NCI-H1694 (cell line): Measurements from ENCODE around the gene HEPHL1.
"Not testable (repeated sequence)": the region's sequence is repeated elsewhere in the genome, so short reads cannot be mapped to it uniquely, and the experiment has no call there.

Experiments
- DNase-seq: peaks from one replicate; lab custom pipeline; 2025; lab: John Stamatoyannopoulos, UW

HEPHL1 gene, protein sequence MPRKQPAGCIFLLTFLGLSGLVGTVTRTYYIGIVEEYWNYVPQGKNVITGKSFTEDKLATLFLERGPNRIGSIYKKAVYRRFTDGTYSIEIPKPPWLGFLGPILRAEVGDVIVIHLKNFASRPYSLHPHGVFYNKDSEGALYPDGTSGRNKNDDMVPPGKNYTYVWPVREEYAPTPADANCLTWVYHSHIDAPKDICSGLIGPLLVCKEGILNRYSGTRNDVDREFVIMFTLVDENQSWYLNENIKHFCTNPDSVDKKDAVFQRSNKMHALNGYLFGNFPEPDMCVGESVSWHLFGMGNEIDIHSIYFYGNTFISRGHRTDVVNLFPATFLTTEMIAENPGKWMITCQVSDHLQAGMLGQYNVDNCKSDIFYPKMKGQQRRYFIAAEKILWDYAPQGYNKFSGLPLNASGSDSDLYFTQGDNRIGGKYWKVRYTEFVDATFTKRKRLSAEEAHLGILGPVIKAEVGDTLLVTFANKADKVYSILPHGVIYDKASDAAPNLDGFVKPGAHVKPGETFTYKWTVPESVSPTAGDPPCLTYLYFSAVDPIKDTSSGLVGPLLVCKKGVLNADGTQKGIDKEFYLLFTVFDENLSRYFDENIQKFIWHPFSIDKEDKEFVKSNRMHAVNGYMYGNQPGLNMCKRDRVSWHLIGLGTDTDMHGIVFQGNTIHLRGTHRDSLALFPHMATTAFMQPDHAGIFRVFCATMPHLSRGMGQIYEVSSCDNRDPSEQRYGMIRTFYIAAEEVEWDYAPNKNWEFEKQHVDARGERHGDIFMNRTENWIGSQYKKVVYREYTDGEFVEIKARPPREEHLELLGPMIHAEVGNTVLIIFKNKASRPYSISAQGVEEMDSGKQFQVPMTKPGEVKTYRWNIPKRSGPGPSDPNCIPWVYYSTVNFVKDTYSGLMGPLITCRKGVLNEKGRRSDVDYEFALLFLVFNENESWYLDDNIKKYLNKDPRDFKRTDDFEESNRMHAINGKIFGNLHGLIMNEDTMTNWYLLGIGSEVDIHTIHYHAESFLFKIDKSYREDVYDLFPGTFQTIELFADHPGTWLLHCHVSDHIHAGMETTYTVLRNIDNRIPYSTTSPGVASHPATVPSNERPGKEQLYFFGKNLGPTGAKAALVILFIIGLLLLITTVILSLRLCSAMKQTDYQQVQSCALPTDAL

GRCh38 chr11:94020777-94021481, at the start of gene HEPHL1:
HEPHL1 (plus strand) TSS chr11:94021354; CDS start chr11:94021369, 15 bp downstream.
- no peak for DNase-seq

GRCh38 chr11:93972790-93973189, 48.4 kb upstream of the HEPHL1 start:
- DNase-seq = no peak

- not testable (repeated sequence) for DNase-seq
These were observed 47.7 kb upstream of the HEPHL1 start for GRCh38 chr11:93973322-93974051.

DNA sequence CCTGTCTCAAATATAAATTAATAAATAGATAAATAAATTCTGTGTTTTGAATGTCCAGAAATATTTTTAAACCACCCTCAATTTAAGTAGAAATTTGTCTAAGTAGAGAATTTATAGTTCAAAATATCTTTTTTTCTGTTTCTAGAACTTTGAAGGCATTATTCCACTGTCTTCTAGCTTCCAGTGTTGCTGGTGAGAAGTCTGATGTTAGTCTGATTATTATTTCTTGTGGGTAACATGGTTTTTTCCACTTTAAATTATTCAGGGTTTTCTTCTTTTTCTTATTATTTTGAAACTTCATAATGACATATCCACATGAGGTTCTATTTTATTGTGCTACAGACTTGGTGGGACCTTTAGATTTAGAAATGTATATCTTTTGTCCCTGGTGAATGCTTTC, 46.4 kb upstream of the HEPHL1 start:
- no peak for DNase-seq

- DNase-seq = not testable (repeated sequence)
These were observed 44.4 kb upstream of the HEPHL1 start for GRCh38 chr11:93976577-93977254.

DNA sequence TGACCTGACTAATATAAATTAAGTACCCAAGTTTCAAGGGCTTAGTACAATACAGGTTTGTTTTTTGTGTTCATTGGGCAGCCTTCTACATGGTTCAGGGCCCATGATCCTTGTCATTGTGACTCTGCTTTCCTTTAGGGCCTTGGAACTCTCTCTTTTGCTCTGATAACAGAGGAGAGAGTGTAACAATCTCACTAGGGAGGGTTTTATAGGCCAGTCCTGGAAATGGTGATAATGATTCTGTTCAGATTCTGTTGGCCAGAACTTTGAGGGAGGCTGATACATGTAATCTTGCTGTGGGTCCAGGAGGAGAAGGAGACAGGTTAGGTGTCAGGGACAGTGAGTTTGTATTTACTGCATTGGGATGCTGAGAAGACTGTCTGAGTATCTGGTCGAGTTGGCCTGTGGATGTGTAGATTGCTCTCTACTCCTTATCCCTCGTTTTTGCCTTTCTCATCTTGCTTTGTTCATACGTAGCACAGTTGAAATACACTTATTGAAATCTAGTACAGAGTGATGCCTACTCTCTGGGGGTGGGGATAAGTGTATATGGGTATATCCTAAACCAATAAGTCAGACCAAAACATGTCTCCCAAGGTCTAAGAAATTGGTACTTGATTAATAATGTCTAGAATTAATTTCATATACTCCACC, 37.5 kb upstream of the HEPHL1 start:
- DNase-seq = no peak

- no peak for DNase-seq
These were observed 37.0 kb upstream of the HEPHL1 start for GRCh38 chr11:93984196-93984567.

DNA sequence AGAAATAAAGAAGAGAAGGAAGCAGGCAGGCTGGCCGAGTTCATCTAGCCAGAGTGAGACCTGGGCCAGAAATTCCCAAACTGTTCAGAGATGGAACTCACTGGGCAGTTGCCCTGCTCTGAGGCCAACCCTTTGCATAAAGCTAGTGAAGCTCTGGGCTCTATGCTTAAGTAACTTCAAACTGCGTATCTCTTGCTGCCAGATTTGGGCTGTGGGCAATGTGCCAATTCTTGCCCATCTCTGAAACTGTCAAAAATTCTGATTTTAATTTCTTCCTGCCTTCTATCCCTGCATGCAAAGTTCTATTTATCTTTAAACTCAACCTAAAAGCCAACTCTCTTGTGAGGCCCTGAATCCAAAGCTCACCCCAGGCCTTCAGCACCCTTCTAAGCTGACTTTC, 36.2 kb upstream of the HEPHL1 start:
- no peak for DNase-seq

- DNase-seq = no peak
These were observed 34.4 kb upstream of the HEPHL1 start for GRCh38 chr11:93986716-93987115.

DNA sequence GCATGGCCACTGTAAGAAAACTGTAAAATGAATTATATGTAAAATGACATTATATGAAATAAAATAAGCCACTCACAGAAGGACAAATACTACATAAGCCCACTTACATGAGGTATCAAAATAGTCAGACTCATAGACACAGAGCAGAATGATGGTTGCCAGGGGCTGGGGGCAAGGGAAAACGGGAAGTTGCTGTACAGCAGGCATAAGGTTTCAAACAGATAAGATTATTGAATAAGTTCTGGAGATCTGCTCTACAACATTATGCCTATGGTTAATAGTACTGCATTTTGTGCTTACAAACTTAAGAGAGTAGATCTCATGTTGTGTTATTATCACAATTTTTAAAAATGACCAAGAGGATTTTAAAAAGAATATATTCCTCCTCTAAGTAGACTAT, 32.7 kb upstream of the HEPHL1 start:
- DNase-seq = no peak

- no peak for DNase-seq
These were observed 32.2 kb upstream of the HEPHL1 start for GRCh38 chr11:93988912-93989311.

- DNase-seq = no peak
These were observed 27.4 kb upstream of the HEPHL1 start for GRCh38 chr11:93993747-93994146.

DNA sequence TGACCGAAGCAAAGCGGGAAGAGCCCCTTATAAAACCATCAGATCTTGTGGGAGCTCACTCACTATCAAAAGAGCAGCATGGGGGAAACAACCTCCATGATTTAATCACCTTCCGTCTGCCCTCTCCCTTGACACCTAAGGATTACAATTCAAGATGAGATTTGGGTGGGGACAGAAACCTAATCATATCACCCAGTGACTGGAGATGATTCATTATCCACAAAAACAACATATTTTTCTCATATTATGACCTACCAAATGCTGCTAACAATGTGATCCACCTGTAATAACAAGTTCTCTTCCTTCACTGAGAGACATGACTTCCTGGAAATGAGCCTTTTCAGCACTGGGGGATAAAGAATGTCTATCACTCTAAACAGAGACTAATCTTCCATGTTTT, 23.4 kb upstream of the HEPHL1 start:
- no peak for DNase-seq

GRCh38 chr11:94000659-94001058, 20.5 kb upstream of the HEPHL1 start:
- no peak for DNase-seq

- DNase-seq = no peak
These were observed 18.9 kb upstream of the HEPHL1 start for GRCh38 chr11:94002226-94002625.

- DNase-seq = no peak
These were observed 13.7 kb upstream of the HEPHL1 start for GRCh38 chr11:94007426-94007825.

DNA sequence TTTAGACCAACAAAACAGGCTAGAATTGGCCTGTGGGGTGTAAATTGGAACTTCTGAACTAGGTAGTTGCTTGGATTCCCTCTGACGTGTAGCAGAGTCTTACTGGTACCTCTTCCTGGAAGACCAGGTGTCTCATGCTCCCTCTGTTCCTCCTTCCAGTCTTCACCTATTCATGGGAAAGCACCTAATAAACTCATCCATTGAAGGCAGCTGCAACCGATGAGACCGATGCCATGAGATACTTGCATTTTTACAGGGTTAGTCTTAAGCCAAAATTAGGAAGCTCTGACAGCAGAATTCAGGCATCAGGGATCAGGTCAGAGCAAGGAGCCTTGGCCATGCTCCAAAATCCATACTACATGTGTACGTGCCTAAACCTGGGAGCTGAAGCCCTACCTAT, 13.2 kb upstream of the HEPHL1 start:
- no peak for DNase-seq

DNA sequence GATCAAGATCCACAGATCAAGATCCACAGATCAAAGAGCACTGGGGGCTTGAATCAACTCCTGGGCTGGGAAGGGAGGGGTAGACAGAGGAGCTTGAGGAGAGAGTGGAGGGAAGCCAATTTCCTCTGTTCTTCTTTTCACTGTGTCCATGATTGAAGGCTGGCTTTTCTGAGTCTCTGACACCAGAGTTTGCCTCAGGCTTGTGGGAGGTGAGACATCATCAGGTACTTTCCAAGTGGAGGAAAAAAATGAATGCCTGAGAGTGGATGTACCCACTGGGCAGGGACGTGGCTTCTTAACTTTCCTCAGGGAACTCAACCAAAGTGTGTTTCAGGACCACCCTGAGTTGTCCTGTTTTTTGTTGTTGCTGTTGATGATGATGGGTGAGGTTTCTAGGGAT, 11.0 kb upstream of the HEPHL1 start:
- DNase-seq = no peak

- DNase-seq = no peak
These were observed 9.7 kb upstream of the HEPHL1 start for GRCh38 chr11:94011478-94011877.

DNA sequence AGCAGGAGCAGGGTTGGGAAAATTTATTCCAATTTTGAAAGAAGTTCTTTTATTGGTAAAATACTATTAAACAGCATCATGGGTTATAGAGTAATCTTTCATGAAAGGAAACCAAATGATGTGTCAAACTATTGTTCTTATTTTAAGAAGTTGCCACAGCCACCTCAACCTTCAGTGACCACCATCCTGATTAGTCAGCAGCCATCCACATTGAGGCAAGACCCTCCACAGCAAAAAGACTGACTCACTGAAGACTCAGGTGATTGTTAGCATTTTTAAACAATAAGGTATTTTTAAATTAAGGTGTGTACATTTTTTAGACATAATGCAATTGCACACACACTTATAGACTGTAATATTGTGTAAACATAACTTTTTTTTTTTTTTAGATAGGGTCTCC, 3.7 kb upstream of the HEPHL1 start:
- DNase-seq = no peak
